H1 (cell line): ENCODE data around the gene HEPACAM. TPM values are rescaled to one million over a fixed set of nuclear protein-coding genes. Genes with fewer than 3 reads are reported as not detected.

Experiments used
- CTCF ChIA-PET: fragments of 300-600 bp; sonication (Branson Sonifier 250); formaldehyde crosslinking; loops from one replicate; lab custom pipeline; 2021; ENCODE audit not compliant: partially characterized antibody; lab: Charles Lee
- POLR2A ChIA-PET: fragments of 300-600 bp; sonication (Branson Sonifier 250); formaldehyde crosslinking; loops from one replicate; lab custom pipeline; 2021; ENCODE audit warnings: inconsistent platforms; ENCODE audit not compliant: partially characterized antibody; lab: Charles Lee
- DNase-seq, 2 experiments: peaks; one replicate each; pipeline versions ENCODE4 v3.0.0 to v3.0.0-alpha.2; 2010 to 2022; ENCODE audit warnings: low spot score in 2 of 2, low read depth in 1 of 2, mixed read lengths in 1 of 2
- FAIRE-seq: peaks from 2 replicates; lab custom pipeline; 2011; peaks lifted over from hg19 to GRCh38; lab: Jason Lieb, UNC
- H2AFZ ChIP-seq: 2 replicates; pipeline ENCODE4 v1.8.1; 2012; ENCODE audit warnings: low read length, inconsistent platforms
- H2AK5ac ChIP-seq: 2 replicates; pipeline ENCODE4 v1.6.1; 2013; ENCODE audit warnings: low read depth, low read length
- H2BK120ac ChIP-seq: replicated peaks from 2 replicates; pipeline ENCODE3; 2013; ENCODE audit warnings: low read depth, low read length, inconsistent platforms
- H2BK12ac ChIP-seq: 2 replicates; pipeline ENCODE4 v1.6.1; 2013; ENCODE audit warnings: low read depth, low read length
- H2BK15ac ChIP-seq: 2 replicates; pipeline ENCODE4 v1.6.1; 2013; ENCODE audit warnings: low read length
- H2BK20ac ChIP-seq: 2 replicates; pipeline ENCODE4 v1.6.1; 2013; ENCODE audit warnings: low read length
- H2BK5ac ChIP-seq: 2 replicates; pipeline ENCODE4 v1.6.1; 2013; ENCODE audit warnings: low read depth, low read length
- H3K14ac ChIP-seq: 2 replicates; pipeline ENCODE4 v1.6.1; 2013; ENCODE audit warnings: inconsistent platforms; ENCODE audit not compliant: insufficient read length
- H3K18ac ChIP-seq: 2 replicates; pipeline ENCODE4 v1.6.1; 2013; ENCODE audit warnings: low read length; ENCODE audit errors: extremely low read depth
- H3K23ac ChIP-seq: 2 replicates; pipeline ENCODE4 v1.6.1; 2013; ENCODE audit warnings: inconsistent platforms; ENCODE audit not compliant: insufficient read length
- H3K23me2 ChIP-seq: 2 replicates; pipeline ENCODE4 v1.6.1; 2013; ENCODE audit warnings: low read depth, low read length
- H3K27ac ChIP-seq: 2 replicates; pipeline ENCODE4 v1.6.1; 2011; ENCODE audit warnings: low read depth, low read length, inconsistent platforms
- H3K27me3 ChIP-seq, 4 experiments: replicated peaks in 1 of 4; 1 replicate in 1 of 4; 2 replicates in 3 of 4; pipeline versions ENCODE4 v1.6.1 to v1.8.1; 2011 to 2013; ENCODE audit warnings: low read length in 3 of 4, mild to moderate bottlenecking in 3 of 4, inconsistent platforms in 2 of 4, mixed read lengths in 2 of 4, moderate library complexity in 1 of 4; ENCODE audit not compliant: control insufficient read depth in 3 of 4, insufficient read depth in 3 of 4; ENCODE audit errors: extremely low read depth in 1 of 4
- H3K36me3 ChIP-seq, 4 experiments: 2 replicates each; pipeline versions ENCODE4 v1.6.1 to v1.8.1; 2011 to 2013; ENCODE audit warnings: mild to moderate bottlenecking in 4 of 4, low read length in 3 of 4, moderate library complexity in 2 of 4, control low read depth in 1 of 4, inconsistent platforms in 1 of 4; ENCODE audit not compliant: insufficient read depth in 4 of 4, control insufficient read depth in 2 of 4
- H3K4ac ChIP-seq: replicated peaks from 2 replicates; pipeline ENCODE3; 2013; ENCODE audit warnings: low read length, low read depth, mixed read lengths, inconsistent platforms; ENCODE audit not compliant: insufficient read length
- H3K4me1 ChIP-seq, 4 experiments: replicated peaks in 1 of 4; 1 replicate in 1 of 4; 2 replicates in 3 of 4; pipeline versions ENCODE4 v1.6.1 to v1.8.1; 2011 to 2013; ENCODE audit warnings: low read length in 3 of 4, inconsistent platforms in 2 of 4, mixed read lengths in 1 of 4; ENCODE audit not compliant: insufficient read depth in 4 of 4, control insufficient read depth in 3 of 4
- H3K4me2 ChIP-seq, 2 experiments: 2 replicates each; pipeline versions ENCODE4 v1.6.1 to v1.8.1; 2011 to 2013; ENCODE audit warnings: low read depth in 2 of 2, low read length in 2 of 2, control low read depth in 1 of 2, inconsistent platforms in 1 of 2, mild to moderate bottlenecking in 1 of 2; ENCODE audit not compliant: insufficient read depth in 1 of 2
- H3K4me3 ChIP-seq, 4 experiments: fragments of 200-600, 300-600 bp in 1 of 4; sonication (generic), shearing (Covaris generic), sonication (Bioruptor Twin) in 1 of 4; 2 replicates each; pipeline versions ENCODE4 v1.5.1 to v1.8.1; 2011 to 2016; ENCODE audit warnings: low read length in 4 of 4, low read depth in 3 of 4, control low read depth in 2 of 4, inconsistent platforms in 2 of 4, mild to moderate bottlenecking in 2 of 4, mixed read lengths in 1 of 4, moderate library complexity in 1 of 4; ENCODE audit not compliant: insufficient read depth in 2 of 4; ENCODE audit errors: extremely low read depth in 1 of 4
- H3K56ac ChIP-seq: replicated peaks from 2 replicates; pipeline ENCODE3; 2013; ENCODE audit warnings: low read depth, mild to moderate bottlenecking, mixed read lengths, low read length, inconsistent platforms; ENCODE audit not compliant: insufficient read length
- H3K79me1 ChIP-seq: 2 replicates; pipeline ENCODE4 v1.6.1; 2013; ENCODE audit warnings: low read depth, low read length, control low read depth
- H3K79me2 ChIP-seq, 2 experiments: 2 replicates each; pipeline versions ENCODE4 v1.6.1 to v1.8.1; 2012 to 2013; ENCODE audit warnings: low read length in 2 of 2, mild to moderate bottlenecking in 2 of 2, inconsistent platforms in 1 of 2; ENCODE audit not compliant: insufficient read depth in 2 of 2, control insufficient read depth in 1 of 2
- H3K9ac ChIP-seq, 4 experiments: replicated peaks in 1 of 4; 1 replicate in 1 of 4; 2 replicates in 3 of 4; pipeline versions ENCODE4 v1.6.1 to v1.8.1; 2011 to 2013; ENCODE audit warnings: low read depth in 3 of 4, low read length in 3 of 4, control low read depth in 2 of 4, mild to moderate bottlenecking in 2 of 4, moderate library complexity in 2 of 4, inconsistent platforms in 1 of 4; ENCODE audit errors: extremely low read depth in 1 of 4
- H3K9me3 ChIP-seq, 2 experiments: 2 replicates each; pipeline versions ENCODE4 v1.6.1 to v1.8.1; 2012 to 2013; ENCODE audit warnings: mild to moderate bottlenecking in 2 of 2, moderate library complexity in 2 of 2, control low read depth in 1 of 2, inconsistent platforms in 1 of 2, low read depth in 1 of 2, low read length in 1 of 2, mixed read lengths in 1 of 2; ENCODE audit not compliant: insufficient read depth in 2 of 2
- H4K20me1 ChIP-seq, 2 experiments: replicated peaks in 1 of 2; 2 replicates each; pipeline versions ENCODE3 to v1.8.1; 2011 to 2013; ENCODE audit warnings: inconsistent platforms in 2 of 2, low read length in 2 of 2, mild to moderate bottlenecking in 1 of 2; ENCODE audit not compliant: insufficient read depth in 2 of 2, control insufficient read depth in 1 of 2
- H4K5ac ChIP-seq: 2 replicates; pipeline ENCODE4 v1.6.1; 2013; ENCODE audit warnings: low read length, low read depth, mixed read lengths, inconsistent platforms; ENCODE audit not compliant: insufficient read length
- H4K8ac ChIP-seq: 2 replicates; pipeline ENCODE4 v1.8.0; 2013; ENCODE audit warnings: mild to moderate bottlenecking, moderate library complexity, low read length, inconsistent platforms; ENCODE audit not compliant: insufficient read depth; ENCODE audit errors: extremely low read depth
- H4K91ac ChIP-seq: replicated peaks from 2 replicates; pipeline ENCODE3; 2013; ENCODE audit warnings: low read length, mixed read lengths, inconsistent platforms; ENCODE audit not compliant: insufficient read length
- ATF2 ChIP-seq: IDR thresholded peaks from 2 replicates; pipeline ENCODE4 v1.6.1; 2012; ENCODE audit warnings: low read length, inconsistent platforms
- BACH1 ChIP-seq: IDR thresholded peaks from 2 replicates; pipeline ENCODE4 v1.6.1; 2012; ENCODE audit warnings: low read length, improper control_type of control experiment
- WGBS, 2 experiments: shearing (Covaris generic) in 1 of 2; methylation state at CpG; one replicate each; pipeline versions ENCODE4 v1.1.6 to v1.1.7; 2013 to 2015; ENCODE audit warnings: low lambda C conversion rate in 2 of 2, mixed read lengths in 2 of 2, inconsistent platforms in 1 of 2, low coverage in 1 of 2, missing lambda C conversion rate in 1 of 2; ENCODE audit not compliant: insufficient replicate concordance in 2 of 2, insufficient coverage in 1 of 2, insufficient read length in 1 of 2; ENCODE audit errors: extremely low coverage in 1 of 2, missing lambda C conversion rate in 1 of 2; 5-methylcytosine and 5-hydroxymethylcytosine counted together
- polyA plus RNA-seq, 7 experiments: library from polyadenylated mRNA; depleted of rRNA in 3 of 7; stranded (reverse) in 5 of 7; unstranded in 2 of 7; fragments of >200 nt in 5 of 7; fragments of 200-250 nt in 2 of 7; gene quantifications; 1 replicate in 5 of 7; 2 replicates in 1 of 7; 4 replicates in 1 of 7; pipeline versions ENCODE4 v1.2.1 to v1.2.3, GENCODE V29; 2011 to 2013; ENCODE audit warnings: missing spikeins in 2 of 7, mixed read lengths in 2 of 7
- total RNA-seq: library from RNA; stranded (reverse); fragmentation: NEBNext Ultra II Directional; extraction: Animal tissue kit (Norgen Biotek cat#: 25700); gene quantifications from 2 replicates; pipeline ENCODE4 v1.2.1, GENCODE V29; 2021

Gene HEPACAM
- total and polyA plus RNA-seq, 2 of the 8 experiments (the other 6 are each of a cell fraction or from before 2014, with no cell fraction given), result not detected

- no peak overlapping the region for H4K8ac ChIP-seq
- no peak overlapping the region for H2BK5ac ChIP-seq
- H3K4ac ChIP-seq, result no peak overlapping the region
- no peak overlapping the region for H3K23ac ChIP-seq
- H2BK20ac ChIP-seq, result no peak overlapping the region
- H2BK15ac ChIP-seq, result no peak overlapping the region
- H2BK12ac ChIP-seq, result no peak overlapping the region
- no peaks in the 10 kb centered on the region for H3K9me3 ChIP-seq
- H3K18ac ChIP-seq, result no peak overlapping the region
- H3K27ac ChIP-seq, result no peak overlapping the region
- no peak overlapping the region for H3K56ac ChIP-seq
- peaks cover 0 to 3% (median under 1%) of the 10 kb centered on the region in 4 experiments; a peak in 3 of 7 replicates for H3K27me3 ChIP-seq
- H3K36me3 ChIP-seq, result no peaks in the 10 kb centered on the region
- H3K4me3 ChIP-seq, result no peak overlapping the region
- no peak overlapping the region for H4K5ac ChIP-seq
- H3K79me1 ChIP-seq, result no peaks in the 10 kb centered on the region
- ChIA-PET CTCF (interaction anchor here (0.7 to 1.8 kb wide), 8 partner anchors 10 to 83 kb away, joined by 3 to 6 read pairs (median 4); partner anchors contain the start of gene ROBO3), POLR2A (interaction anchor here (1.1 to 2.1 kb wide), 3 partner anchors 8 to 89 kb away, joined by 3 to 7 read pairs (median 3); no protein-coding TSS in a partner anchor)
- TF ChIP-seq BACH1 (no peak), ATF2 (no peak)
- H2BK120ac ChIP-seq, result no peak overlapping the region
- H3K14ac ChIP-seq, result no peak overlapping the region
- no peaks in the 10 kb centered on the region for H4K20me1 ChIP-seq
- no peaks in the 10 kb centered on the region for H3K79me2 ChIP-seq
- no peak overlapping the region for H2AK5ac ChIP-seq
- peaks cover 4% of the 10 kb centered on the region; the same call in 1 of the 2 replicates for H3K23me2 ChIP-seq
- no peak overlapping the region for H3K4me2 ChIP-seq
- H4K91ac ChIP-seq, result no peak overlapping the region
- FAIRE-seq (no peak), DNase-seq (no peak)
- WGBS, 2 experiments, result 83% methylated on average over 3 of the region's 3 CpGs; no CpG with 5 or more reads in 1 of the 2 experiments
- H2AFZ ChIP-seq, result no peak overlapping the region
- peaks cover 0 to 14% (median 8%) of the 10 kb centered on the region in 4 experiments; a peak in 5 of 7 replicates for H3K4me1 ChIP-seq
- no peak overlapping the region for H3K9ac ChIP-seq
Observed at GRCh38 chr11:124880958-124881357, 54.9 kb downstream of the HEPACAM start.
